ENCODE data around the gene SCAANT1.
A peak's percentile ranks its signal among the peaks of the same experiment; 100 is the strongest.

SCAANT1 gene

DNA sequence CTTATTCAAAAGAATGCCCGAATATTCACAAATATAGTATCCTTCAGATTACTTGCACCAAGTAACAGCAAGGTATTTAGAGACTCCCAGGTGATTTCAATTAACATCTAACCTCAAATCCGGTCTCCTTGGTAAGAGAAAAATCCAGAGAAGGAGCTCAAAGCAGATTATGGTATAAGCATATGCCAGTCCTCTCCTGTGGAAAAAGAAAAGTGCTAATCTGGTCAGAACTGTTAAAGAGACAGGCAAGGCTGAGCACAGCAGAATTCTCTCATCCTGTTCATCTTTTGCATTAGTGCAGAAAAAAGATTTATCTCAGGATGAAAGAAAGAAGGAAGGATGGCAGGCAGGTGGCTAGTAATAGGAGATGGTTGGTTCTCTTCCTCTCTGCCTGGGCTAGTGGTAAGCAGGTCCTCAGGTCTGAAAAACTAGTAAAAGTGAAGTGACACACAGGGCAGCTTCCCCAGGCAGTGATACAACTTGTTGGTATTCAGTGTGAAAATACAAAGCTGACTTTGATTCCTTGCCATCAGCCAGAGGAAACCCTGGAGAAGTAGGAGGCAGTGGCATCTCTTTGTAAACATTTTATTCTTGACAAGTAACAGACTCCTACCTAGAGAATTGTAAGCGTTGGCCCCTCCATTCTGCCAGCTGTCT is 34.3 kb downstream of the SCAANT1 start:
- TF ChIP-seq CTCF (conservative IDR thresholded peaks at IDR 0.05), result no peak
- H3K27ac ChIP-seq, result peak overlapping the region; percentile 58

DNA sequence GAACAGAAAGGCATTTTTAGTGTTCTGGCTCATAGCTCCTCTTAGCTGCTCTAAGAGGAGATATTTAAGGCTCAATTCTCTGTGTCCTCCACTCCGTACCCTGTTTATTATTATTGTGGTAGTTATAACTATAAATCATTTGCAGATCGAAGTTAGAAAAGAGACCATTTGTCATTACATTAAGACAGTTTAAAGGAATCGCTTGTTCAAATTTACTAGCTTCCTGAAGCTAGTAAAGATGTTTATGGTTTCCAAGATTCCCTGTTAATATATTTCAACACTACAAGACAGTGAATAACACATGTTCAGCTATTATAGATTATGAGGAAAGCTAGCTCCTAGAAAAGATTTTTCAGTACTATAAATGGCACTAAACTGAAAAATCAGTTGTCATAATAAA is 35.9 kb downstream of the SCAANT1 start:
- TF ChIP-seq CTCF (conservative IDR thresholded peaks at IDR 0.05), result no peak

GRCh38 chr3:63875510-63875909 is 36.7 kb downstream of the SCAANT1 start:
- TF ChIP-seq CTCF (conservative IDR thresholded peaks at IDR 0.05), result no peak
- H3K27ac ChIP-seq, result peak overlapping the region; percentile 58

More for the DNA sequence above, 35.9 kb downstream of the SCAANT1 start:
- peak overlapping the region; percentile 58 for H3K27ac ChIP-seq

- no peak for TF ChIP-seq CTCF (conservative IDR thresholded peaks at IDR 0.05)
- H3K27ac ChIP-seq, result no peak overlapping the region
Measured at GRCh38 chr3:63874769-63875168, 37.4 kb downstream of the SCAANT1 start.

GRCh38 chr3:63872135-63872924 is 39.9 kb downstream of the SCAANT1 start:
- H3K27ac ChIP-seq, result no peak overlapping the region
- TF ChIP-seq CTCF (conservative IDR thresholded peaks at IDR 0.05), result no peak

DNA sequence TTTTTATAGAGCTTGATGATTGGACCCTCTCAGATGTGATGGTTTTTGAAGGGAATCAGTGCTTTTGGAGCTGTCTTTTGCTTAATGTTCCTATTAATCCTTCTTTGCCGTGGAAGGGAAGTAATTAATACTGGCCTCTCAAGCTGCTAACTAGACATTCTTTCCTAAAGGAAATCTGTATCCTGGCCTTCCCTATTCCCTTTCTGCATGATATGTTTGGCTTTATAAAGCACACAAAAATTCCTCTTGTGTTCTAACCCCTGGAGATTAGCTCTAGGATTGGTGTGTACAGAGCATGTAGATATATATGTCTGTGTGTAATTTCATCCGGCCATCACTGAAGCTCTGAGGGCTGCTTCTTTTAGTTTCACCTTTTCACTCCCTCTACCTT is 41.6 kb downstream of the SCAANT1 start:
- H3K27ac ChIP-seq, result no peak overlapping the region
- no peak for TF ChIP-seq CTCF (conservative IDR thresholded peaks at IDR 0.05)

DNA sequence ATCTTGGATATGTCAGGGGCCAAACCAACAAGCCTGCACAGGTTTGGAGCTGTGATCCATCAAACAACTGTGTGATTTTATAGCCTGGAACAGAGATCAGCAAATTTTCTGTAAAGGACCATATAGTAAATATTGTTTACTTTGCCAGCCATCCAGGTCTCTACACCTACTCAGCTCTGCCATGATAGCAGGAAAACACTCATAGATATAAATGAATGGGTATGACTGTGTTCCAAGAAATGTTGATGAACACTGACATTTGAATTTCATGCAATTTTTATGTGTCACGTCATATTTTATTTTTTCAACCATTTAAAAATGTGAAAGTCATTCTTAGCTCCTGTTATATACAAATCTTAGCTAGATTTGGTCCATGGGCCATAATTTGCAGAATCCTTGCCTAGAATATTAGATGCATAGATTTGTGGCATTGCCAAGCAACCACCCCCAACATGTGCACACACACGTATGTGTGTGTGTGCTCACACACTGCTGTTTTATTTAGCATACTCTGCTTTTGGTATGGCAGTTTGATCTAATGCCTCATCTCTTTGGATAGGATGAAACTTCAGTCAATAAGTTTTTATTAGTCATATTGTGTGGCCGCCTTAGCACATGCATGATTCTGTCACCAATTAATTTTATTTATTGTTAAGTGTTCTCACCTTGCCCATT is 42.1 kb downstream of the SCAANT1 start:
- TF ChIP-seq CTCF (conservative IDR thresholded peaks at IDR 0.05), result no peak
- no peak overlapping the region for H3K27ac ChIP-seq
